GM18858 (cell line): Measurements from ENCODE around the gene CEP192.
"Not testable (repeated sequence)": the region's sequence is repeated elsewhere in the genome, so short reads cannot be mapped to it uniquely, and the experiment has no call there.

ENCODE experiments used
- ATAC-seq: cut with Tn5 transposase; IDR thresholded peaks from one replicate; pipeline ENCODE4 v1.9.1; 2021; ENCODE audit not compliant: unreplicated experiment

The CEP192 gene

GRCh38 chr18:12990967-12991820 lies at the start of gene CEP192:
CEP192 (plus strand) TSS chr18:12991362; CDS start chr18:12999425, 8,063 bp downstream.
- ATAC-seq, result peak; percentile 70

DNA sequence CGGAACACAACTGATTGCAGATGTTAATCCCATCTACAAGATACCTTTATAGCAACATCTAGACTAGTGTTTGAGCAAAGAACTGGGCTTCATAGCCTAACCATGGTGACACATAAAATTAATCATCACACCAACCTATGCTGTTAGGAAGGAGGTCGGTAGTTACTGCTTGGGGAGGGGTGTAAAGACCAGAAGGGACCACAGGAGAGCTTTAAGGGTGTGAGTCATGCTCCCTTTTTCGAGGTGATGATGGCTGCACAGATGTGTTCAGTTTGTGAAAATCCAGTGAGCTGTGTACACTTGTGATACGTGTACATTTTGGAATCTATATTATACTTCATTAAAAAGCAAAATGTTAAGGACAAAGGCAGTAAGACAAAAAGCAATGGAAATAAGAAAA lies 47.9 kb upstream of the CEP192 start:
- no peak for ATAC-seq

GRCh38 chr18:12944709-12945108 lies 46.5 kb upstream of the CEP192 start:
- no peak for ATAC-seq

DNA sequence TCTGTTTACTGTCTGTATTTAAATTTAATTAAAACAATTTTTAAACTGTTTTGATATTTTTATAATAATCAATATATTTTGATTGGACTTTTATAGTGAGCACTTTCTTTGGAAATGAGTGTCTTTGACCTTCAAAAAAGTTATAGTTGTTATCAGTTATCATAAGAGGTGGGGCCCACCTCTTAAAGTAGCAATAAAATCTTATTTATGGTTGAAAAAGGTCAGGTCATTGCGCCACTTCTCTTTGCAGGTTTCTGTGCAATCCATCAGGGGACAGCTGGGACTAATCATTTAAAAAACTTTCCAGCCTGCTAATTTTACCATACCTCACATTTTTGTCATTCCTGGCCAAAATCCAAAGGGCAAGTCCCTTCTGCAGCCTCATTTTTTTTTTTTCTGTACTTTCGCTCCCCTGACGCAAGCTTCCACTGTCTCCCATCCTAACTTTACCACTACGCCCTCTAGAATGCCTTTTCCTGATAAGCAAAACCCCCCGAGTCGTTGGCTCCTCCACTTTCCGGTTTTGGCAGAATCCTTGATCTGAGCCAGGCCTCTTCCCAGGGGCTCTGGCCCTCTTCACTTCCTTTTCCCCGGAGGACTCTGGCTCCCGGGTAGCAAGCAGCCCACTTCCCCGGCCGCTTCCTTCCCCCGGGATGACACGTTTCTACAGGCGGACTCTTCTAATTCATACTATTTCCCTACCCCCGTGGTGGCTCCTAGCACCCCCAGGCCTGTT lies 44.4 kb upstream of the CEP192 start:
- ATAC-seq, result no peak

GRCh38 chr18:12947285-12948049 lies 43.7 kb upstream of the CEP192 start, which contains the start of gene SEH1L:
SEH1L (plus strand) TSS chr18:12948011; CDS start chr18:12948122, 111 bp downstream.
- ATAC-seq, result peak; percentile 37

GRCh38 chr18:12948050-12948804 lies 42.9 kb upstream of the CEP192 start:
- peak; percentile 50 for ATAC-seq

DNA sequence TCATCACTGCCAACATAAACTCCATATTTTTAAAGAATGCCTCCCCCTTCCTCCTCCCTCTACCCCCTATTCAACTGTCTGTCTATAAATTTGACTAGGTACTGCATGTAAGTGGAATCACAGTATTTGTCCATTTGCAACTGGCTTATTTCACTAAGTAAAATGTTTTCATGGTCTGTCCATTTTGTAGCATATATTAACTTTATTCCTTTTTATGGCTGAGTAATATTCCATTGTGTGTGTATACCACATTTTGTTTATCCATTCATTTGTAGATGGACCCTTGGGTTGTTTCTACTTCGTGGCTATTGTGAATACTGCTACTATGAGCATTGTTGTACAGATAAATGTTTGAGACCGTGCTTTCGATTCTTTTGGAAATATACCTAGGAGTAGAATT lies 32.7 kb upstream of the CEP192 start:
- no peak for ATAC-seq

DNA sequence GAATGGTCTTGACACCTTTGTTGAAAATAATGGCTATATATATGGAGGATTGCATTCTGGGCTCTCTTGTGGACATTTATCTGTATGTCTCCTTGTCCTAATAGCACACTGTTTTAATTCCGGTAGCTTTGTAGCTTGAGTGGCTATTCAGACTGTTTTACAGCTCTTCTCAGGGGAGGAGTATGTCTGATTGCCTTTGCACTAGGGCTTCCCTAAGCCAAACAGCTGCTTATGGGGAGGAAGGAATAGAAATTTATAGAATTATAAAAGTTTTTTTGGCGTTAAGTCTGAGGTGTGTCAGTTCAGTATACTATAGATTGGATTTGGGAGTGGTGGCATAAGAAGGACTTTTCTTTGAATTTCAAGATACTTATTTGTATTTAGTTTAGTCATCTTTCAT lies 30.8 kb upstream of the CEP192 start:
- no peak for ATAC-seq

DNA sequence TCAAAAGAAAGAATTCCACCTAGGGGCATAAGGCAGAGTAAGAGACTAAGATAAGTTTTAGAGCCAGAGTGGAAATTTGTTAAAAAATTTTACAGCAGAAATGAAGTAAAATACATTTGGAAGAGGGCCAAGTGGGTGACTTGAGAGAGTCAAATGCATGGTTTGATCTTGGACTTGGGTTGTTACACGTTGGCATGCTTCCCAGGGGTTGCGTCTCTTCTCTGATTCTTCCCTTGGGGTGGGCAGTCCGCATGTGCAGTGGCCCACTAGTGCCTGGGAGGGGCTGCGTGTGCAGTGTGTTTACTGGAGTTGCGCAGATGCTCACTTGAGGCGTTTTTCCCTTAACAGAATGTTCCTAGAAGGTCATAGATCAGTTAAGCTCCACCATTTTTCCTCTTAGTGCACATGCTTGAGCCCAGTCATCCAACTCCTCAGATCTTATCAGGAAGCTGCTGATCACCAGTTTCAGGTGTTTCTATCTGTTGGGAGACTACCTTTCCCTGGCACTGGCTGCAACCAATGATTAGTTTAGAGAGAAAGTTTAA lies 30.2 kb upstream of the CEP192 start:
- ATAC-seq, result no peak

- no peak for ATAC-seq
Observed at GRCh38 chr18:12963069-12963468, 28.1 kb upstream of the CEP192 start.

GRCh38 chr18:12968115-12968514 lies 23.0 kb upstream of the CEP192 start:
- ATAC-seq, result no peak

GRCh38 chr18:12968619-12969018 lies 22.5 kb upstream of the CEP192 start:
- no peak for ATAC-seq

GRCh38 chr18:12973562-12974213 lies 17.5 kb upstream of the CEP192 start:
- no peak for ATAC-seq

- no peak for ATAC-seq
Observed at GRCh38 chr18:12975488-12975887, 15.7 kb upstream of the CEP192 start.

DNA sequence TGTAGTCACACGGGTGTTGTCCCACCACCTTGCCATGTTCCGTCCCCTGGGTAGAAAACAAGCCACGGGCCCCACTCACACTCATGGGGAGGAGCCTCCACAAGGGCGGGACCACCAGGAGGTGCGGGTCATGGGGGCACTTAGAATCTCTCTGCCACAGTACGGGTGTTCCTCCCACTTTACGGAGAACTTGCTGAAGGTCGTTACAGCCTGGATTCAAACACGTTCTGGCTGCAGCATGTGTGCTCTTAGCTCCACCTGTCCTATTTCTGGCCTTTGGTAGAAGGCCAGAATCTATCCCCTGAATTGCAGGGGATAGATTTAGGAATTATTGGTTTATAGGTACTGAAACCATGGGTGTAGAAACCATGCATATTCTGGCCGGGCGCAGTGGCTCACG lies 14.9 kb upstream of the CEP192 start:
- no peak for ATAC-seq

GRCh38 chr18:12980065-12980464 lies 11.1 kb upstream of the CEP192 start:
- not testable (repeated sequence) for ATAC-seq

- no peak for ATAC-seq
Observed at GRCh38 chr18:12989397-12990122, 1.6 kb upstream of the CEP192 start.

GRCh38 chr18:12990123-12990475 lies 1.1 kb upstream of the CEP192 start:
- no peak for ATAC-seq

DNA sequence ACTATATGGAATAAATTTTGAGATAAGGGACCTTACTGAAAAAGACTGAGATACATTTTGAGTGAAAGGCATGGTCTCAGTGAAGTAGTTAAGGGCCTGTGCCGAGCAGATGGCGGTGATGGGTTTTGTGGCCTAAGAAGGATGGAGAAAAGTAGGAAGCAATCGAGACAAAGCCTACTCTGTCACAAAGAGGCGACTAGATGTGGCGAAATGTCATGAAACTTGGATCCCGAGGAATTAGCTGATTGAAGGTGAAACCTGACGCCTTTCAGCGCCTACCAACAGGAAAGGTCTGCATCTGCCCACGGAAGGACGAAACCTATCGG lies 558 bp upstream of the CEP192 start:
- no peak for ATAC-seq

DNA sequence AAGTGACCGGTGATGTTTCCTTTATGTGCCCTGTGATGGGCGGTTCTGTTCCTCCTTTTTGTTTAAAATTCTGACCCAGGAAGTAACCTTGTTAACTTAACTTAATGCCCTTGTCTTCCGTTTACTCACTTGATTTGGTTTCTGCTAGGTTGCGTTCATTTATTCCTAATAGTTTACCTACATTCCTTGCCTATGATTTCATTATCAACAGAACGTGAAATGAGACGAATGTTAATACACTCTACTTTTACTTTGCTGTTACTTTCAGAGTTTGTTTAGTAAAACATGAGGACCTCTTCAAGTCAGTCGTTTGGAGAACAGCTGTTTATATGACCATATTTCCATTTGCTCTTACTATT lies 638 bp downstream of the CEP192 start:
- peak; percentile 1 for ATAC-seq
